Activated T-cell treated with anti-CD3 and anti-CD28 coated beads, Interleukin-2, amount 50 U/mL, for 24 hours (primary cell): ENCODE measurements around the gene CYP2U1.
"Not testable (repeated sequence)": the region's sequence is repeated elsewhere in the genome, so short reads cannot be mapped to it uniquely, and the experiment has no call there.

Experiments used
- DNase-seq: peaks from one replicate; pipeline ENCODE4 v3.0.0-alpha.2; 2020
- H3K27ac Mint-ChIP-seq: 2 replicates; pipeline ENCODE4 v1.8.0; 2020; ENCODE audit warnings: mild to moderate bottlenecking, mixed read lengths
- H3K27me3 Mint-ChIP-seq: 2 replicates; pipeline ENCODE4 v1.8.0; 2020; ENCODE audit warnings: mixed read lengths
- H3K36me3 Mint-ChIP-seq: 2 replicates; pipeline ENCODE4 v1.8.0; 2020; ENCODE audit warnings: low read depth, mixed read lengths
- H3K4me1 Mint-ChIP-seq: 2 replicates; pipeline ENCODE4 v1.8.0; 2020; ENCODE audit warnings: low read depth, mixed read lengths
- H3K4me3 Mint-ChIP-seq: 2 replicates; pipeline ENCODE4 v1.8.0; 2020; ENCODE audit warnings: mild to moderate bottlenecking, moderate library complexity, mixed read lengths
- H3K9me3 Mint-ChIP-seq: 2 replicates; pipeline ENCODE4 v1.8.0; 2020; ENCODE audit warnings: mixed read lengths

CYP2U1 gene

GRCh38 chr4:107945809-107946208 is 14.5 kb downstream of the CYP2U1 start:
- H3K27me3 Mint-ChIP-seq, result no peaks in the 10 kb centered on the region
- H3K4me3 Mint-ChIP-seq, result no peak overlapping the region
- no peak for DNase-seq

GRCh38 chr4:107950746-107951540 is 19.6 kb downstream of the CYP2U1 start:
- Mint-ChIP-seq H3K27me3 (no peaks in the 10 kb centered on the region), H3K27ac (no peak overlapping the region), H3K9me3 (peaks cover 3% of the 10 kb centered on the region), H3K4me3 (no peak overlapping the region), H3K36me3 (peaks cover 34% of the 10 kb centered on the region), H3K4me1 (no peaks in the 10 kb centered on the region)
- DNase-seq, result no peak

More at GRCh38 chr4:107945809-107946208, 14.5 kb downstream of the CYP2U1 start:
- Mint-ChIP-seq H3K27ac (no peak overlapping the region), H3K9me3 (no peaks in the 10 kb centered on the region), H3K36me3 (peaks cover 35% of the 10 kb centered on the region), H3K4me1 (no peaks in the 10 kb centered on the region)

GRCh38 chr4:107951551-107951950 is 20.2 kb downstream of the CYP2U1 start:
- Mint-ChIP-seq H3K4me3 (no peak overlapping the region), H3K4me1 (no peaks in the 10 kb centered on the region), H3K9me3 (peaks cover 9% of the 10 kb centered on the region), H3K27ac (no peak overlapping the region), H3K36me3 (peaks cover 39% of the 10 kb centered on the region), H3K27me3 (no peaks in the 10 kb centered on the region)
- DNase-seq, result no peak

GRCh38 chr4:107956011-107956410 is 24.7 kb downstream of the CYP2U1 start:
- H3K27ac Mint-ChIP-seq, result no peak overlapping the region
- H3K4me3 Mint-ChIP-seq, result no peak overlapping the region
- H3K4me1 Mint-ChIP-seq, result no peaks in the 10 kb centered on the region
- H3K9me3 Mint-ChIP-seq, result peaks cover 15% of the 10 kb centered on the region
- H3K27me3 Mint-ChIP-seq, result peaks cover 4% of the 10 kb centered on the region
- H3K36me3 Mint-ChIP-seq, result peaks cover 10% of the 10 kb centered on the region
- DNase-seq, result no peak

- no peak for DNase-seq
- Mint-ChIP-seq H3K36me3 (no peaks in the 10 kb centered on the region), H3K9me3 (peaks cover 3% of the 10 kb centered on the region), H3K4me3 (no peak overlapping the region), H3K4me1 (no peaks in the 10 kb centered on the region), H3K27ac (no peak overlapping the region), H3K27me3 (no peaks in the 10 kb centered on the region)
Observed at GRCh38 chr4:107966903-107967302, 35.6 kb downstream of the CYP2U1 start.

- not testable (repeated sequence) for H3K27me3 Mint-ChIP-seq, H3K4me1 Mint-ChIP-seq, H3K4me3 Mint-ChIP-seq, DNase-seq, H3K36me3 Mint-ChIP-seq, H3K9me3 Mint-ChIP-seq, H3K27ac Mint-ChIP-seq
Observed at GRCh38 chr4:107967519-107967918, 36.2 kb downstream of the CYP2U1 start.

- H3K27me3 Mint-ChIP-seq, H3K9me3 Mint-ChIP-seq, DNase-seq, H3K4me1 Mint-ChIP-seq, H3K36me3 Mint-ChIP-seq, H3K27ac Mint-ChIP-seq, H3K4me3 Mint-ChIP-seq: not testable (repeated sequence)
Observed at GRCh38 chr4:107967921-107968320, 36.6 kb downstream of the CYP2U1 start.

- Mint-ChIP-seq H3K27me3 (no peaks in the 10 kb centered on the region), H3K4me3 (no peak overlapping the region), H3K27ac (no peak overlapping the region), H3K36me3 (no peaks in the 10 kb centered on the region), H3K9me3 (peaks cover 3% of the 10 kb centered on the region), H3K4me1 (peaks cover 1% of the 10 kb centered on the region)
- DNase-seq, result no peak
Observed at GRCh38 chr4:107970063-107970798, 38.9 kb downstream of the CYP2U1 start.

- Mint-ChIP-seq H3K9me3 (no peaks in the 10 kb centered on the region), H3K4me3 (no peak overlapping the region)
Observed at GRCh38 chr4:107972605-107973004, 41.3 kb downstream of the CYP2U1 start.

GRCh38 chr4:107974523-107974922 is 43.2 kb downstream of the CYP2U1 start:
- Mint-ChIP-seq H3K4me1 (peaks cover 1% of the 10 kb centered on the region), H3K4me3 (no peak overlapping the region), H3K27ac (no peak overlapping the region), H3K9me3 (no peaks in the 10 kb centered on the region), H3K27me3 (no peaks in the 10 kb centered on the region), H3K36me3 (no peaks in the 10 kb centered on the region)
- DNase-seq, result no peak

More at GRCh38 chr4:107972605-107973004, 41.3 kb downstream of the CYP2U1 start:
- H3K27ac Mint-ChIP-seq, result no peak overlapping the region
- H3K4me1 Mint-ChIP-seq, result peaks cover 1% of the 10 kb centered on the region
- no peaks in the 10 kb centered on the region for H3K36me3 Mint-ChIP-seq
- no peak for DNase-seq
- no peaks in the 10 kb centered on the region for H3K27me3 Mint-ChIP-seq

GRCh38 chr4:107977482-107977881 is 46.1 kb downstream of the CYP2U1 start:
- H3K36me3 Mint-ChIP-seq, result peaks cover 2% of the 10 kb centered on the region
- H3K9me3 Mint-ChIP-seq, result peaks cover 4% of the 10 kb centered on the region
- H3K27ac Mint-ChIP-seq, result no peak overlapping the region
- peaks cover 5% of the 10 kb centered on the region for H3K4me1 Mint-ChIP-seq
- no peak for DNase-seq
- H3K4me3 Mint-ChIP-seq, result no peak overlapping the region
- H3K27me3 Mint-ChIP-seq, result no peaks in the 10 kb centered on the region

GRCh38 chr4:107977966-107978705 is 46.8 kb downstream of the CYP2U1 start:
- H3K4me3 Mint-ChIP-seq, result no peak overlapping the region
- peaks cover 5% of the 10 kb centered on the region for H3K4me1 Mint-ChIP-seq
- peaks cover 4% of the 10 kb centered on the region for H3K9me3 Mint-ChIP-seq
- no peaks in the 10 kb centered on the region for H3K27me3 Mint-ChIP-seq
- no peak overlapping the region for H3K27ac Mint-ChIP-seq
- peaks cover 2% of the 10 kb centered on the region for H3K36me3 Mint-ChIP-seq
- DNase-seq, result no peak

- peaks cover 4% of the 10 kb centered on the region for H3K9me3 Mint-ChIP-seq
- H3K27ac Mint-ChIP-seq, result no peak overlapping the region
- H3K36me3 Mint-ChIP-seq, result peaks cover 2% of the 10 kb centered on the region
- H3K4me1 Mint-ChIP-seq, result peaks cover 5% of the 10 kb centered on the region
- H3K4me3 Mint-ChIP-seq, result no peak overlapping the region
- no peaks in the 10 kb centered on the region for H3K27me3 Mint-ChIP-seq
- no peak for DNase-seq
Observed at GRCh38 chr4:107978716-107979451, 47.5 kb downstream of the CYP2U1 start.
